OCI-LY1 (cell line): ENCODE data around the gene SIK2.

Experiments used
- H2AFZ ChIP-seq: fragments of 200-600 bp; sonication (generic), shearing (Covaris generic); 2 replicates; pipeline ENCODE4 v1.6.0; 2014; ENCODE audit warnings: antibody characterized with exemption, mild to moderate bottlenecking, low read length
- H3F3A ChIP-seq: fragments of 200-600 bp; sonication (generic), shearing (Covaris generic); 2 replicates; pipeline ENCODE4 v1.6.0; 2014; ENCODE audit warnings: mild to moderate bottlenecking, antibody characterized with exemption, low read length, moderate library complexity; ENCODE audit not compliant: insufficient read depth
- H3K27ac ChIP-seq: fragments of 200-600 bp; sonication (generic); 2 replicates; pipeline ENCODE4 v1.5.1; 2014; ENCODE audit warnings: low read length, mixed run types, mild to moderate bottlenecking, low read depth; ENCODE audit not compliant: poor library complexity, severe bottlenecking
- H3K27me3 ChIP-seq: fragments of 200-600 bp; sonication (generic); 2 replicates; pipeline ENCODE4 v1.6.0; 2014; ENCODE audit warnings: antibody characterized with exemption, mild to moderate bottlenecking, low read length, moderate library complexity; ENCODE audit not compliant: insufficient read depth
- H3K36me3 ChIP-seq: fragments of 200-600 bp; sonication (generic); 2 replicates; pipeline ENCODE4 v1.6.1; 2014; ENCODE audit warnings: mild to moderate bottlenecking, antibody characterized with exemption, low read length, moderate library complexity, mixed read lengths; ENCODE audit not compliant: insufficient read depth
- H3K4me1 ChIP-seq: fragments of 200-600 bp; sonication (generic); 2 replicates; pipeline ENCODE4 v1.5.1; 2014; ENCODE audit warnings: mild to moderate bottlenecking, low read length, moderate library complexity; ENCODE audit not compliant: insufficient read depth, severe bottlenecking
- H3K4me2 ChIP-seq: fragments of 200-600 bp; sonication (generic), shearing (Covaris generic); 2 replicates; pipeline ENCODE4 v1.6.1; 2014; ENCODE audit warnings: low read length
- H3K4me3 ChIP-seq: fragments of 200-600 bp; sonication (generic); 2 replicates; pipeline ENCODE4 v1.5.1; 2014; ENCODE audit warnings: low read length, low read depth, mild to moderate bottlenecking, mixed read lengths; ENCODE audit not compliant: poor library complexity, severe bottlenecking
- H3K79me2 ChIP-seq: fragments of 200-600 bp; shearing (Covaris generic); 2 replicates; pipeline ENCODE4 v1.6.1; 2016; ENCODE audit warnings: mixed run types, low read length, mixed read lengths; ENCODE audit not compliant: insufficient read depth
- H3K9ac ChIP-seq: fragments of 200-600 bp; sonication (generic), shearing (Covaris generic); 2 replicates; pipeline ENCODE4 v1.6.1; 2014; ENCODE audit warnings: mild to moderate bottlenecking, low read length, mixed read lengths
- H3K9me2 ChIP-seq: fragments of 200-600 bp; sonication (generic), shearing (Covaris generic); 2 replicates; pipeline ENCODE4 v1.6.1; 2014; ENCODE audit warnings: low read depth, mild to moderate bottlenecking, low read length, mixed read lengths
- H3K9me3 ChIP-seq: fragments of 200-600 bp; shearing (Covaris generic); 2 replicates; pipeline ENCODE4 v1.6.1; 2014; ENCODE audit warnings: low read length, mixed read lengths
- H4K20me1 ChIP-seq: fragments of 200-600 bp; sonication (generic), shearing (Covaris generic); 2 replicates; pipeline ENCODE4 v1.6.0; 2016; ENCODE audit warnings: mild to moderate bottlenecking, low read length; ENCODE audit not compliant: insufficient read depth
- EZH2 ChIP-seq: fragments of 200-600 bp; sonication (generic), shearing (Covaris generic); IDR thresholded peaks from 2 replicates; pipeline ENCODE4 v1.8.0; 2017; ENCODE audit warnings: borderline replicate concordance, mixed run types, mild to moderate bottlenecking, antibody characterized with exemption, low read length, moderate library complexity, mixed read lengths
- TF ChIP-seq, protein P1 (sequence below): fragments of 200-600 bp; sonication (generic), shearing (Covaris generic); IDR thresholded peaks from 2 replicates; pipeline ENCODE4 v1.5.1; 2017; ENCODE audit warnings: mild to moderate bottlenecking, antibody characterized with exemption, low read length, moderate library complexity, mixed read lengths

SIK2 gene

DNA sequence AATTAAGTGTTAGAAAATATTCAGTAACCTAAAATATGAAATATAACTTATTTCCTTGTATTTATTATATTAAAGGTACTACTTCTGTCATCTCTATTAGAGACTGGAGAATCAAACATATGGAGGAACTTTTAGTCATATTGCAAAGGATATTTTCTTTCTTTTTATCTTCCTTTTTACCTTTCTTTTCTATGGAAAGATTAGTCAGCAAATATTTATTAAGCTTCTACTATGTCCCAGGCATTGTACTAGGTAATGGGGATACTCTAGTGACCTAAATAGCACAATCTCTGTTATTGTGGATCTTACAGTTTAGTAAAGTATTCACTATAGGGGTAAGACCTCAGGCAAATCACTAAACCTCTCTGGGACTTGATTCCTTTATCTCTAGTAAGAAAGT lies 18.3 kb downstream of the SIK2 start:
- Histone ChIP-seq H3K4me1 (no peaks in the 10 kb centered on the region), H3F3A (peaks cover 5% of the 10 kb centered on the region; the same call in 1 of the 2 replicates), H3K4me3 (no peak overlapping the region), H3K9me3 (peaks cover 10% of the 10 kb centered on the region), H3K4me2 (no peak overlapping the region), H3K27me3 (no peaks in the 10 kb centered on the region), H3K36me3 (peaks cover 81% of the 10 kb centered on the region), H3K9ac (no peak overlapping the region), H2AFZ (no peak overlapping the region), H3K27ac (no peak overlapping the region), H4K20me1 (no peaks in the 10 kb centered on the region), H3K9me2 (no peaks in the 10 kb centered on the region), H3K79me2 (no peaks in the 10 kb centered on the region)
- TF ChIP-seq, protein P1, sequence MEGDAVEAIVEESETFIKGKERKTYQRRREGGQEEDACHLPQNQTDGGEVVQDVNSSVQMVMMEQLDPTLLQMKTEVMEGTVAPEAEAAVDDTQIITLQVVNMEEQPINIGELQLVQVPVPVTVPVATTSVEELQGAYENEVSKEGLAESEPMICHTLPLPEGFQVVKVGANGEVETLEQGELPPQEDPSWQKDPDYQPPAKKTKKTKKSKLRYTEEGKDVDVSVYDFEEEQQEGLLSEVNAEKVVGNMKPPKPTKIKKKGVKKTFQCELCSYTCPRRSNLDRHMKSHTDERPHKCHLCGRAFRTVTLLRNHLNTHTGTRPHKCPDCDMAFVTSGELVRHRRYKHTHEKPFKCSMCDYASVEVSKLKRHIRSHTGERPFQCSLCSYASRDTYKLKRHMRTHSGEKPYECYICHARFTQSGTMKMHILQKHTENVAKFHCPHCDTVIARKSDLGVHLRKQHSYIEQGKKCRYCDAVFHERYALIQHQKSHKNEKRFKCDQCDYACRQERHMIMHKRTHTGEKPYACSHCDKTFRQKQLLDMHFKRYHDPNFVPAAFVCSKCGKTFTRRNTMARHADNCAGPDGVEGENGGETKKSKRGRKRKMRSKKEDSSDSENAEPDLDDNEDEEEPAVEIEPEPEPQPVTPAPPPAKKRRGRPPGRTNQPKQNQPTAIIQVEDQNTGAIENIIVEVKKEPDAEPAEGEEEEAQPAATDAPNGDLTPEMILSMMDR: no peak
- no peak for TF ChIP-seq EZH2

DNA sequence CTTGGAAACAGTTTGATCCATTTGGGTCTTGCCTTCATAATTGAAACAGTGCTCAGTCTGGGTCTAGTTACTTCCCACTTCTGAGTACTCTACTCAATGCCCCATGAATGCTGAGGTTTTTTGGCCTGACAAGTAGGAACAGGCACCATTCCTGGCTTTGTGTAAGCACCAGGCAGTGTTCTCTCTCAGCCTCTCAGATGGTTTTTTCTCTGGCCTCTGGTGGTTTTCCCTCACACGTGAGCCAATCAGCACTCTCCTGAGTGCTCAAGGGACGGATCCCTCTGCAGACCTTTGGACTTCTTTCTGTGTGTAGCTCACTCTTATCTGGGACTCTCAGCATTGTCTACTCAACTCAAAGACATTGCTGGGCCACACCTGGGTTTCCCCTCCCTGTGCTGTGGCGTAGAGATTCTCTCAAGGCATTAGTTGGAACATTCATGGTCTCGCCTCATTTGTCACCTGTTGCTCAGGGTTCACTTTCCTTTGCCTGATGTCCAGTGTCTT lies 21.3 kb downstream of the SIK2 start:
- no peaks in the 10 kb centered on the region for H3K9me2 ChIP-seq
- H3K4me3 ChIP-seq: no peak overlapping the region
- peaks cover 10% of the 10 kb centered on the region for H3K9me3 ChIP-seq
- no peaks in the 10 kb centered on the region for H3K79me2 ChIP-seq
- H3K27me3 ChIP-seq: no peaks in the 10 kb centered on the region
- no peak overlapping the region for H3K4me2 ChIP-seq
- no peak overlapping the region for H3K9ac ChIP-seq
- H3K4me1 ChIP-seq: no peaks in the 10 kb centered on the region
- no peak overlapping the region for H2AFZ ChIP-seq
- H4K20me1 ChIP-seq: no peaks in the 10 kb centered on the region
- no peak overlapping the region for H3K27ac ChIP-seq
- TF ChIP-seq, protein P1: no peak
- no peak for TF ChIP-seq EZH2
- no peaks in the 10 kb centered on the region for H3F3A ChIP-seq
- peaks cover 70% of the 10 kb centered on the region for H3K36me3 ChIP-seq

DNA sequence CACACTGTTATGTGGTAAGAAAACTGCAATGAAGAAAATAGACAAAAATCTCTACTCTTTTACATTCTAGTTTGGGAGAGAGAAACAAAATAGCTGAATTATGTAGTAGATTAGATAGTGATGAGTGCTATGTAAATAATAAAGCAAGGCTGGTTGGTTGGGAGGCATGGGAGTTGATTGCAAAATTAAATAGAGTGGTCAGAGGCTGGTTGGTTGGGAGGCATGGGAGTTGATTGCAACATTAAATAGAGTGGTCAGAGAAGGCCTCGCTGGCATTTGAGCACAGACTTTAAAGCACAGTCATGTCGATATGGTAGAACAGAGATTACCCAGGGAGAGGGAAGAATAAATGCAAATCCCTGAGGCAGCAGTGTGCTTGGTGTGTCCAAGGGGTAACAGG lies 22.4 kb downstream of the SIK2 start:
- Histone ChIP-seq H3K27me3 (no peaks in the 10 kb centered on the region), H3K9me3 (peaks cover 10% of the 10 kb centered on the region), H3K27ac (no peak overlapping the region), H3K36me3 (peaks cover 71% of the 10 kb centered on the region), H3K9ac (no peak overlapping the region), H3K4me2 (no peak overlapping the region), H4K20me1 (no peaks in the 10 kb centered on the region), H3K4me3 (no peak overlapping the region), H3F3A (no peaks in the 10 kb centered on the region), H2AFZ (no peak overlapping the region), H3K79me2 (no peaks in the 10 kb centered on the region), H3K4me1 (no peaks in the 10 kb centered on the region), H3K9me2 (no peaks in the 10 kb centered on the region)
- TF ChIP-seq EZH2: no peak
- TF ChIP-seq, protein P1: no peak
